ENCODE results near the gene RPS14.

Gene RPS14

GRCh38 chr5:150398722-150399523, 50.6 kb downstream of the RPS14 start:
- no peak for DNase-seq

GRCh38 chr5:150397782-150398721, 51.5 kb downstream of the RPS14 start:
- DNase-seq, result no peak

- DNase-seq, result no peak
Measured at GRCh38 chr5:150397146-150397781, 52.3 kb downstream of the RPS14 start.

GRCh38 chr5:150396267-150396666, 53.3 kb downstream of the RPS14 start:
- DNase-seq, result no peak

- no peak for DNase-seq
Measured at GRCh38 chr5:150395688-150395975, 53.9 kb downstream of the RPS14 start.

- no peak for DNase-seq
Measured at GRCh38 chr5:150394912-150395687, 54.4 kb downstream of the RPS14 start.

- no peak for DNase-seq
Measured at GRCh38 chr5:150394131-150394530, 55.4 kb downstream of the RPS14 start.

GRCh38 chr5:150393096-150393645, 56.4 kb downstream of the RPS14 start:
- DNase-seq, result no peak

GRCh38 chr5:150392680-150393079, 56.9 kb downstream of the RPS14 start:
- DNase-seq, result no peak

Measured in activated CD8-positive, alpha-beta memory T cell treated with anti-CD3 and anti-CD28 coated beads, Interleukin-2, amount 50 U/mL, for 4 hours (primary cell).